ENCODE measurements around the gene USP16. TPM values are rescaled to one million over a fixed set of nuclear protein-coding genes. Genes with fewer than 3 reads are reported as not detected.
A peak's percentile ranks its signal among the peaks of the same experiment; 100 is the strongest.

The USP16 gene
- total and polyA plus RNA-seq, 2 of the 13 experiments (the other 11 are each of a cell fraction or from before 2014, with no cell fraction given), result 16.5 to 46.9 TPM

DNA sequence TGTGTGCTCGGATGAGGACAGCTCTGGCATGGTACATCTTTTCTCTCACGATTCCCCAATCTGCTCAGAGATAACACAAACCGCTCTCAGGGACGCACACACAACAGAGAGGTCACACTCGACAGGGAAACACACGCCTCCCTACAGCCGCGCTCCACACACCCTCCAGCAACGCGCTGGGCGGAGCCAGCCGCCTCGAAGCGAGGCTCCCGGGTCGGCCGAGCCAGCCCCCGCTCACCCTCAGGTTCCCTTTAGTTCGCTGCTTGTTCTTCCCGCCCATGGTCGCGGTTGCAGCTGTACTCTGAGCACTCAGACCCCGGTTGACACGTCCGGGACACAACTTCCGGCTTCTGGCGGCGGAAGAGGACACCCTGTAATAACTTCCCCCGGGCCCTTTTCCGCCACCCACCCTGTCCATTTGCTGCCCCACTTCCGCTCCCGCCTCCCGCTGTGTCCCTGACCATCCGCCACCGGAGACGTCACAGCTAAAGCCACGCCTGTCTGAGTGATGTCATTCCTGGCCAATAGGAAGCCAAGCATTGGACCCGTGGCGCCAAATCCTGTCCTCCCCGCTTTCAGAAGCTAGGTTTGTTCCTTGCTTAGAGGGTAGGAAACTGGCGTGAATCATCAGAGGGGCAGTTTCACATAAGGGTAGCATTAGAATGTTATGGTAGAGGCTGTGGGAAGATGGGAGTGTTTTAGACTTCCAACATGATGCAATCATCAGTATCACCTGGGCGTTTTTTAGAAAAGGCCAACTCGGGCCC, 31.8 kb upstream of the USP16 start, which contains the start of gene LTN1 (continued):
- TF ChIP-seq, protein P1, sequence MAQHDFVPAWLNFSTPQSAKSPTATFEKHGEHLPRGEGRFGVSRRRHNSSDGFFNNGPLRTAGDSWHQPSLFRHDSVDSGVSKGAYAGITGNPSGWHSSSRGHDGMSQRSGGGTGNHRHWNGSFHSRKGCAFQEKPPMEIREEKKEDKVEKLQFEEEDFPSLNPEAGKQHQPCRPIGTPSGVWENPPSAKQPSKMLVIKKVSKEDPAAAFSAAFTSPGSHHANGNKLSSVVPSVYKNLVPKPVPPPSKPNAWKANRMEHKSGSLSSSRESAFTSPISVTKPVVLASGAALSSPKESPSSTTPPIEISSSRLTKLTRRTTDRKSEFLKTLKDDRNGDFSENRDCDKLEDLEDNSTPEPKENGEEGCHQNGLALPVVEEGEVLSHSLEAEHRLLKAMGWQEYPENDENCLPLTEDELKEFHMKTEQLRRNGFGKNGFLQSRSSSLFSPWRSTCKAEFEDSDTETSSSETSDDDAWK (CRISPR knock-in tag; IDR thresholded peaks at IDR 0.05), result no peak
- TF ChIP-seq ZNF747 (CRISPR knock-in tag; IDR thresholded peaks at IDR 0.05; ENCODE audit: borderline replicate concordance) (no peak), ZSCAN29 (CRISPR knock-in tag; conservative IDR thresholded peaks at IDR 0.05) (peak; percentile 45; the same call in 1 of the 2 replicates), TAF1 (CRISPR knock-in tag; IDR thresholded peaks at IDR 0.05) (peak; percentile 69; the same call in 1 of the 2 replicates), ZNF572 (CRISPR knock-in tag; IDR thresholded peaks at IDR 0.05) (no peak), ZNF431 (CRISPR knock-in tag; IDR thresholded peaks at IDR 0.05; ENCODE audit: borderline replicate concordance, low read depth) (no peak), ZNF317 (CRISPR knock-in tag; IDR thresholded peaks at IDR 0.05) (0 out of 2 replicates have a peak, but pooled peaks have one; percentile 26), ZNF24 (IDR thresholded peaks at IDR 0.05) (no peak), CREM (IDR thresholded peaks at IDR 0.05) (peak; percentile 97), CREM (CRISPR knock-in tag; IDR thresholded peaks at IDR 0.05) (0 out of 2 replicates have a peak, but pooled peaks have one; percentile 39), AGO1 (IDR thresholded peaks at IDR 0.05; ENCODE audit: low read depth, low read length, poor library complexity, severe bottlenecking) (no peak), ZNF720 (CRISPR knock-in tag; IDR thresholded peaks at IDR 0.05) (no peak), NCOA5 (CRISPR knock-in tag; IDR thresholded peaks at IDR 0.05) (no peak), TBX2 (CRISPR knock-in tag; IDR thresholded peaks at IDR 0.05; ENCODE audit: borderline replicate concordance) (peak; percentile 80), BHLHE40 (IDR thresholded peaks at IDR 0.05; ENCODE audit: low read length) (no peak), MZF1 (CRISPR knock-in tag; IDR thresholded peaks at IDR 0.05; ENCODE audit: borderline replicate concordance) (no peak), BCL6 (CRISPR knock-in tag; IDR thresholded peaks at IDR 0.05) (0 out of 2 replicates have a peak, but pooled peaks have one; percentile 8)
- TF ChIP-seq, protein P2, sequence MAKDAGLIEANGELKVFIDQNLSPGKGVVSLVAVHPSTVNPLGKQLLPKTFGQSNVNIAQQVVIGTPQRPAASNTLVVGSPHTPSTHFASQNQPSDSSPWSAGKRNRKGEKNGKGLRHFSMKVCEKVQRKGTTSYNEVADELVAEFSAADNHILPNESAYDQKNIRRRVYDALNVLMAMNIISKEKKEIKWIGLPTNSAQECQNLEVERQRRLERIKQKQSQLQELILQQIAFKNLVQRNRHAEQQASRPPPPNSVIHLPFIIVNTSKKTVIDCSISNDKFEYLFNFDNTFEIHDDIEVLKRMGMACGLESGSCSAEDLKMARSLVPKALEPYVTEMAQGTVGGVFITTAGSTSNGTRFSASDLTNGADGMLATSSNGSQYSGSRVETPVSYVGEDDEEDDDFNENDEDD (CRISPR knock-in tag; IDR thresholded peaks at IDR 0.05; ENCODE audit: borderline replicate concordance), result peak; percentile 97
- TF ChIP-seq, protein P3, sequence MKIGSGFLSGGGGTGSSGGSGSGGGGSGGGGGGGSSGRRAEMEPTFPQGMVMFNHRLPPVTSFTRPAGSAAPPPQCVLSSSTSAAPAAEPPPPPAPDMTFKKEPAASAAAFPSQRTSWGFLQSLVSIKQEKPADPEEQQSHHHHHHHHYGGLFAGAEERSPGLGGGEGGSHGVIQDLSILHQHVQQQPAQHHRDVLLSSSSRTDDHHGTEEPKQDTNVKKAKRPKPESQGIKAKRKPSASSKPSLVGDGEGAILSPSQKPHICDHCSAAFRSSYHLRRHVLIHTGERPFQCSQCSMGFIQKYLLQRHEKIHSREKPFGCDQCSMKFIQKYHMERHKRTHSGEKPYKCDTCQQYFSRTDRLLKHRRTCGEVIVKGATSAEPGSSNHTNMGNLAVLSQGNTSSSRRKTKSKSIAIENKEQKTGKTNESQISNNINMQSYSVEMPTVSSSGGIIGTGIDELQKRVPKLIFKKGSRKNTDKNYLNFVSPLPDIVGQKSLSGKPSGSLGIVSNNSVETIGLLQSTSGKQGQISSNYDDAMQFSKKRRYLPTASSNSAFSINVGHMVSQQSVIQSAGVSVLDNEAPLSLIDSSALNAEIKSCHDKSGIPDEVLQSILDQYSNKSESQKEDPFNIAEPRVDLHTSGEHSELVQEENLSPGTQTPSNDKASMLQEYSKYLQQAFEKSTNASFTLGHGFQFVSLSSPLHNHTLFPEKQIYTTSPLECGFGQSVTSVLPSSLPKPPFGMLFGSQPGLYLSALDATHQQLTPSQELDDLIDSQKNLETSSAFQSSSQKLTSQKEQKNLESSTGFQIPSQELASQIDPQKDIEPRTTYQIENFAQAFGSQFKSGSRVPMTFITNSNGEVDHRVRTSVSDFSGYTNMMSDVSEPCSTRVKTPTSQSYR (CRISPR knock-in tag; IDR thresholded peaks at IDR 0.05; ENCODE audit: borderline replicate concordance), result no peak
- TF ChIP-seq, protein P4, sequence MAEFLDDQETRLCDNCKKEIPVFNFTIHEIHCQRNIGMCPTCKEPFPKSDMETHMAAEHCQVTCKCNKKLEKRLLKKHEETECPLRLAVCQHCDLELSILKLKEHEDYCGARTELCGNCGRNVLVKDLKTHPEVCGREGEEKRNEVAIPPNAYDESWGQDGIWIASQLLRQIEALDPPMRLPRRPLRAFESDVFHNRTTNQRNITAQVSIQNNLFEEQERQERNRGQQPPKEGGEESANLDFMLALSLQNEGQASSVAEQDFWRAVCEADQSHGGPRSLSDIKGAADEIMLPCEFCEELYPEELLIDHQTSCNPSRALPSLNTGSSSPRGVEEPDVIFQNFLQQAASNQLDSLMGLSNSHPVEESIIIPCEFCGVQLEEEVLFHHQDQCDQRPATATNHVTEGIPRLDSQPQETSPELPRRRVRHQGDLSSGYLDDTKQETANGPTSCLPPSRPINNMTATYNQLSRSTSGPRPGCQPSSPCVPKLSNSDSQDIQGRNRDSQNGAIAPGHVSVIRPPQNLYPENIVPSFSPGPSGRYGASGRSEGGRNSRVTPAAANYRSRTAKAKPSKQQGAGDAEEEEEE (CRISPR knock-in tag; IDR thresholded peaks at IDR 0.05; ENCODE audit: borderline replicate concordance), result no peak
- TF ChIP-seq, protein P5, sequence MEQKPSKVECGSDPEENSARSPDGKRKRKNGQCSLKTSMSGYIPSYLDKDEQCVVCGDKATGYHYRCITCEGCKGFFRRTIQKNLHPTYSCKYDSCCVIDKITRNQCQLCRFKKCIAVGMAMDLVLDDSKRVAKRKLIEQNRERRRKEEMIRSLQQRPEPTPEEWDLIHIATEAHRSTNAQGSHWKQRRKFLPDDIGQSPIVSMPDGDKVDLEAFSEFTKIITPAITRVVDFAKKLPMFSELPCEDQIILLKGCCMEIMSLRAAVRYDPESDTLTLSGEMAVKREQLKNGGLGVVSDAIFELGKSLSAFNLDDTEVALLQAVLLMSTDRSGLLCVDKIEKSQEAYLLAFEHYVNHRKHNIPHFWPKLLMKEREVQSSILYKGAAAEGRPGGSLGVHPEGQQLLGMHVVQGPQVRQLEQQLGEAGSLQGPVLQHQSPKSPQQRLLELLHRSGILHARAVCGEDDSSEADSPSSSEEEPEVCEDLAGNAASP (CRISPR knock-in tag; IDR thresholded peaks at IDR 0.05; ENCODE audit: borderline replicate concordance), result no peak

All from HepG2 (cell line).